Measurements from ENCODE around the gene TNPO3.

TNPO3 gene

DNA sequence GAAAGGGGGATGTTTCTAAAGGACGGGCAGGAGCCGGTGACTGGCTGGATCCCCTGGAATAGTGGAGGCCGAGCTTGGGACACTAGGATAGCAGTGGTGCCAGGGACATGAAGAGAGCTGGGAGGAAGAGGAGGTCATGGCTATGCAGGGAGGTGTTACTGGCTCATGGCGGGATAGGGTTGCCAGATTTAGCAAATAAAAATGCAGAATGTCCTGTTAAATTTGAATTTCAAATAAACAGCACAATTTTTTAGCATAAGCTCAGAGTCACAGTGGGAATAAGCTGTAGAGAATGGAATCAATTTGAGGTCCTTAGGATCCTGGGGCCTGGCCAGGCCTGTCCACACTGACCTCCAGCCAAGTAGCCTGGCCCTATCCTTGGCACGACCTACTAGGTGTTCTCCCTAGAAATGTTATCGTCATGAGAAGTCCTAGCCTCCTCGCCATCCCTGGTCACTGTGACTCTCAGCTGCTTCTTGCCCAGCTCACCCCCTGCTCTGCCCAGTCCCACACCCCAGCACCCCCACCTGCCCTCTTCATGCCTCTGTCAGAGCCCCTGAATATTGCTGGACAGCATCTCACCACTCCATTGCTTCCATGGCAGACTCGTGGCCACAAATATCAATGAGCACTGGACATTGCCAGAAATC, 136.8 kb downstream of the TNPO3 start:
- Histone ChIP-seq H3K27me3 (ENCODE audit: insufficient read depth, low read depth) (peaks cover 11% of the 10 kb centered on the region; the same call in 1 of the 2 replicates), H4K20me1 (ENCODE audit: insufficient read depth) (no peaks in the 10 kb centered on the region), H3K4me2 (no peak overlapping the region), H2AFZ (ENCODE audit: low read depth) (no peak overlapping the region), H3K79me2 (ENCODE audit: insufficient read depth, low read depth) (no peaks in the 10 kb centered on the region), H3K4me3 (IDR thresholded peaks at IDR 0.05; ENCODE audit: insufficient read depth, low read depth, low read length) (no peak overlapping the region), H3K4me1 (ENCODE audit: low read depth, poor library complexity, severe bottlenecking) (peaks cover 9% of the 10 kb centered on the region), H3K27ac (no peak overlapping the region), H3K36me3 (ENCODE audit: insufficient read depth) (no peaks in the 10 kb centered on the region), H3K9ac (no peak overlapping the region)
- TF ChIP-seq, protein P1, sequence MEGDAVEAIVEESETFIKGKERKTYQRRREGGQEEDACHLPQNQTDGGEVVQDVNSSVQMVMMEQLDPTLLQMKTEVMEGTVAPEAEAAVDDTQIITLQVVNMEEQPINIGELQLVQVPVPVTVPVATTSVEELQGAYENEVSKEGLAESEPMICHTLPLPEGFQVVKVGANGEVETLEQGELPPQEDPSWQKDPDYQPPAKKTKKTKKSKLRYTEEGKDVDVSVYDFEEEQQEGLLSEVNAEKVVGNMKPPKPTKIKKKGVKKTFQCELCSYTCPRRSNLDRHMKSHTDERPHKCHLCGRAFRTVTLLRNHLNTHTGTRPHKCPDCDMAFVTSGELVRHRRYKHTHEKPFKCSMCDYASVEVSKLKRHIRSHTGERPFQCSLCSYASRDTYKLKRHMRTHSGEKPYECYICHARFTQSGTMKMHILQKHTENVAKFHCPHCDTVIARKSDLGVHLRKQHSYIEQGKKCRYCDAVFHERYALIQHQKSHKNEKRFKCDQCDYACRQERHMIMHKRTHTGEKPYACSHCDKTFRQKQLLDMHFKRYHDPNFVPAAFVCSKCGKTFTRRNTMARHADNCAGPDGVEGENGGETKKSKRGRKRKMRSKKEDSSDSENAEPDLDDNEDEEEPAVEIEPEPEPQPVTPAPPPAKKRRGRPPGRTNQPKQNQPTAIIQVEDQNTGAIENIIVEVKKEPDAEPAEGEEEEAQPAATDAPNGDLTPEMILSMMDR (conservative IDR thresholded peaks at IDR 0.05; ENCODE audit: low read depth, low read length), result no peak

DNA sequence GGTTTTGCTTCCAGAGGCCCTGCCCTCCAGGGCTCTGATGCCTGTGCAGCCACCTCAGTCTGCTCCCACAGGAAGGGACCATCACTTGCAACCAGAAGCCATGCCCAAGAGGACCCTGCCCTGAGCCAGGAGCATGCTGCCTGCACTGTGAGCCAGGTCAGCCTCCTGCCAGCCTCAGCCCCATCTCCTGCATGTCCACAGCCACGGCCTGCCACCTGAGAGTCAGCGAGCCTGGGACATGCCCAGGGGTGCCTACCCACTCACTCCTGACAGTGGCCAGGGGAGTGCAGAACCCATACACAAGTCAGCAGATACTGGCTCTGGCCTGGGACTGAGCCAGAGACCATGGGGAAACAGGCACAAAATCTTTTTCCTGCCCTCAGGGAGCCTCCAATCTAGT, 137.8 kb downstream of the TNPO3 start:
- no peak overlapping the region for H3K4me3 ChIP-seq (IDR thresholded peaks at IDR 0.05; ENCODE audit: insufficient read depth, low read depth, low read length)
- H3K27ac ChIP-seq, result no peak overlapping the region
- no peak overlapping the region for H3K9ac ChIP-seq
- H3K4me2 ChIP-seq, result no peak overlapping the region
- H3K27me3 ChIP-seq (ENCODE audit: insufficient read depth, low read depth), result peaks cover 11% of the 10 kb centered on the region; the same call in 1 of the 2 replicates
- H3K79me2 ChIP-seq (ENCODE audit: insufficient read depth, low read depth), result no peaks in the 10 kb centered on the region
- H3K36me3 ChIP-seq (ENCODE audit: insufficient read depth), result no peaks in the 10 kb centered on the region
- TF ChIP-seq, protein P1 (conservative IDR thresholded peaks at IDR 0.05; ENCODE audit: low read depth, low read length), result no peak
- H4K20me1 ChIP-seq (ENCODE audit: insufficient read depth), result no peaks in the 10 kb centered on the region
- peaks cover 9% of the 10 kb centered on the region for H3K4me1 ChIP-seq (ENCODE audit: low read depth, poor library complexity, severe bottlenecking)
- H2AFZ ChIP-seq (ENCODE audit: low read depth), result no peak overlapping the region

DNA sequence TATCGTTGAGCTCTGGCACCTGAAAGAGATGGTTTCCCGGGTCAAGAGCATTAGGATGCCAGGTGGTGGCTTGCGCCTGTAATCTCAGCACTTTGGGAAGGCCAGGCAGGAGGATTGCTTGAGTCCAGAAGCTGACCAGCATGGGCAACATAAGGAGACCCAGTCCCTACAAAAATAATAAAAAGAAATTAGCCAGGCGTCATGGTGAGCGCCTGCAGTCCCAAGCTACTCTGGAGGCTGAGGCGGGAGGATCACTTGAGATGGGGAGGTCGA, 138.3 kb downstream of the TNPO3 start:
- peaks cover 9% of the 10 kb centered on the region for H3K4me1 ChIP-seq (ENCODE audit: low read depth, poor library complexity, severe bottlenecking)
- no peaks in the 10 kb centered on the region for H3K79me2 ChIP-seq (ENCODE audit: insufficient read depth, low read depth)
- TF ChIP-seq, protein P1 (conservative IDR thresholded peaks at IDR 0.05; ENCODE audit: low read depth, low read length), result no peak
- H3K27me3 ChIP-seq (ENCODE audit: insufficient read depth, low read depth), result peaks cover 14% of the 10 kb centered on the region; the same call in 1 of the 2 replicates
- no peaks in the 10 kb centered on the region for H4K20me1 ChIP-seq (ENCODE audit: insufficient read depth)
- H3K9ac ChIP-seq, result no peak overlapping the region
- H3K4me3 ChIP-seq (IDR thresholded peaks at IDR 0.05; ENCODE audit: insufficient read depth, low read depth, low read length), result no peak overlapping the region
- H3K36me3 ChIP-seq (ENCODE audit: insufficient read depth), result no peaks in the 10 kb centered on the region
- no peak overlapping the region for H3K4me2 ChIP-seq
- H2AFZ ChIP-seq (ENCODE audit: low read depth), result no peak overlapping the region
- no peak overlapping the region for H3K27ac ChIP-seq

DNA sequence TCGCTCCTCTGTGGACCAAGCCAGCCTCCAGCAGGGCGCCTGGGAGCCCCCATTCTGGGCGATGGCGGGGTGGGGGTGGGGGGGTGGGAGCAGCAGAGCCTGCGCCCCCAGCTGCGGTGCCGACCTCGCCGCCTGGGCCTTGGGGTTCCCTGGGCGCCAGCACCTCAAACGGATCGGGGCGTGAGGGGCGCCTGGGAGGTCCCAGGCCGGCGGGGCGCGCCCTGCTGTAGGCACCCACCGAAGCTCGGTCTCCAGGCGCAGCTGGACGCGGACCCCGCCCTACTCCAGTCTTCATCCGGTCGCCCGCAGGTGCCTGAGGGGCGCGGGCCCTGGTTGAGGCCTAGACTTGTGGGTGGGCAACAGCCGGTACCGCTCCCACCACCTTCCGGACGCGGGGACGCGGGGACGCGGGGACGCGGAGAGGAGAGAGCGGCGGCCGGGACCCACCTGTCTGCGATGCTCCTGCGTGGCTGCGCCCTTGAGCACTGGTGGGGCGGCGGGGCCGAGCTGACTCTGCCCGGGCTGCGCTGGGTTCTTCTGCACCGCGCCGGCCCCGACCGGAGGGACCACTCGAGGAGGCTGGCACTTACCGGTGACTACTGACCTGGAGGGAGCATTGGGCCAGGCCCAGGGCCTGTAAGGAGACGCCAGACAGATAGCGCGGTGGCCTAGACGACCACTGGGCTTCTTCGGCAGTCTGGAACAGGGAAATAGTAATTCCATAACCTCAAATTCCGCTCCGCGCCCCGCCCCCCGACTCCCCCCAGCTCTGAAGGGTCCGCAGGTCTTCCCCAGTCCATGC, 138.9 kb downstream of the TNPO3 start:
- Histone ChIP-seq H3K4me2 (no peak overlapping the region), H3K4me1 (ENCODE audit: low read depth, poor library complexity, severe bottlenecking) (peaks cover 9% of the 10 kb centered on the region), H3K9ac (no peak overlapping the region), H4K20me1 (ENCODE audit: insufficient read depth) (no peaks in the 10 kb centered on the region), H2AFZ (ENCODE audit: low read depth) (no peak overlapping the region), H3K27ac (no peak overlapping the region), H3K36me3 (ENCODE audit: insufficient read depth) (no peaks in the 10 kb centered on the region), H3K4me3 (IDR thresholded peaks at IDR 0.05; ENCODE audit: insufficient read depth, low read depth, low read length) (no peak overlapping the region), H3K27me3 (ENCODE audit: insufficient read depth, low read depth) (peaks cover 14% of the 10 kb centered on the region; the same call in 1 of the 2 replicates), H3K79me2 (ENCODE audit: insufficient read depth, low read depth) (no peaks in the 10 kb centered on the region)
- TF ChIP-seq, protein P1 (conservative IDR thresholded peaks at IDR 0.05; ENCODE audit: low read depth, low read length), result no peak

All from KMS-11 (cell line).